BLaER1 (cell line): Measurements from ENCODE around the gene PAGE2B.
A peak's percentile ranks its signal among the peaks of the same experiment; 100 is the strongest.
"Not testable (repeated sequence)": the region's sequence is repeated elsewhere in the genome, so short reads cannot be mapped to it uniquely, and the experiment has no call there.

ENCODE experiments used
- H3K27ac ChIP-seq: shearing (Covaris generic); formaldehyde crosslinking; 2 replicates; pipeline ENCODE4 v1.8.1; 2022
- H3K27me3 ChIP-seq: shearing (Covaris generic); formaldehyde crosslinking; 2 replicates; pipeline ENCODE4 v1.8.1; 2022
- H3K36me3 ChIP-seq: shearing (Covaris generic); formaldehyde crosslinking; 2 replicates; pipeline ENCODE4 v1.8.1; 2022
- H3K4me1 ChIP-seq: shearing (Covaris generic); formaldehyde crosslinking; 2 replicates; pipeline ENCODE4 v1.8.1; 2022
- H3K4me2 ChIP-seq: shearing (Covaris generic); formaldehyde crosslinking; 2 replicates; pipeline ENCODE4 v1.8.1; 2022
- H3K4me3 ChIP-seq: shearing (Covaris generic); formaldehyde crosslinking; 2 replicates; pipeline ENCODE4 v1.8.1; 2022
- H3K9ac ChIP-seq: shearing (Covaris generic); formaldehyde crosslinking; 2 replicates; pipeline ENCODE4 v1.8.1; 2022
- H3K9me3 ChIP-seq: shearing (Covaris generic); formaldehyde crosslinking; 2 replicates; pipeline ENCODE4 v1.8.1; 2022
- H4K20me1 ChIP-seq: shearing (Covaris generic); formaldehyde crosslinking; 2 replicates; pipeline ENCODE4 v1.8.1; 2022
- Cebpa-rat ChIP-seq: shearing (Covaris generic); IDR thresholded peaks from 2 replicates; pipeline ENCODE4 v1.8.1; 2022

The PAGE2B gene

GRCh38 chrX:55041514-55041913 lies 33.3 kb upstream of the PAGE2B start:
- no peaks in the 10 kb centered on the region for H4K20me1 ChIP-seq
- 0 out of 2 replicates have a peak, but pooled peaks cover 6% of the 10 kb centered on the region for H3K27me3 ChIP-seq
- H3K4me3 ChIP-seq: no peak overlapping the region
- H3K9ac ChIP-seq: no peak overlapping the region
- H3K4me2 ChIP-seq: no peak overlapping the region
- no peaks in the 10 kb centered on the region for H3K36me3 ChIP-seq
- no peaks in the 10 kb centered on the region for H3K4me1 ChIP-seq
- H3K27ac ChIP-seq: no peak overlapping the region
- H3K9me3 ChIP-seq: peaks cover 6% of the 10 kb centered on the region; the same call in 1 of the 2 replicates
- TF ChIP-seq Cebpa-rat: no peak

- H3K4me2 ChIP-seq, H3K4me1 ChIP-seq, H3K27ac ChIP-seq, H3K36me3 ChIP-seq, H3K27me3 ChIP-seq, H3K9ac ChIP-seq, H3K4me3 ChIP-seq, H4K20me1 ChIP-seq: not testable (repeated sequence)
- H3K9me3 ChIP-seq: peaks cover 20% of the 10 kb centered on the region
These were observed 24.2 kb upstream of the PAGE2B start for GRCh38 chrX:55050599-55050998.

GRCh38 chrX:55056820-55057674 lies 17.8 kb upstream of the PAGE2B start:
- Histone ChIP-seq H3K27ac (no peak overlapping the region), H3K4me2 (0 out of 2 replicates have a peak overlapping the region, but pooled peaks have one; percentile 4), H3K9me3 (peaks cover 7% of the 10 kb centered on the region), H3K9ac (no peak overlapping the region), H3K27me3 (peaks cover 40% of the 10 kb centered on the region), H3K4me1 (peaks cover 11% of the 10 kb centered on the region), H3K4me3 (no peak overlapping the region), H3K36me3 (no peaks in the 10 kb centered on the region), H4K20me1 (no peaks in the 10 kb centered on the region)
- no peak for TF ChIP-seq Cebpa-rat

- Histone ChIP-seq H3K4me3 (no peak overlapping the region), H3K4me2 (0 out of 2 replicates have a peak overlapping the region, but pooled peaks have one; percentile 4)
- TF ChIP-seq Cebpa-rat: no peak
These were observed 17.1 kb upstream of the PAGE2B start for GRCh38 chrX:55057675-55058249.

GRCh38 chrX:55067180-55067579 lies 7.7 kb upstream of the PAGE2B start:
- peaks cover 35% of the 10 kb centered on the region for H3K27me3 ChIP-seq
- H3K4me3 ChIP-seq, H3K4me1 ChIP-seq, H3K9ac ChIP-seq, H3K9me3 ChIP-seq, H3K36me3 ChIP-seq, H3K4me2 ChIP-seq, H3K27ac ChIP-seq, H4K20me1 ChIP-seq: not testable (repeated sequence)

More at GRCh38 chrX:55057675-55058249, 17.1 kb upstream of the PAGE2B start:
- H3K27ac ChIP-seq: no peak overlapping the region
- H3K36me3 ChIP-seq: no peaks in the 10 kb centered on the region
- H4K20me1 ChIP-seq: no peaks in the 10 kb centered on the region
- no peak overlapping the region for H3K9ac ChIP-seq
- peaks cover 11% of the 10 kb centered on the region for H3K4me1 ChIP-seq
- peaks cover 48% of the 10 kb centered on the region for H3K27me3 ChIP-seq
- peaks cover under 1% of the 10 kb centered on the region for H3K9me3 ChIP-seq

GRCh38 chrX:55072286-55072685 lies 2.5 kb upstream of the PAGE2B start:
- no peaks in the 10 kb centered on the region for H3K4me1 ChIP-seq
- no peaks in the 10 kb centered on the region for H3K36me3 ChIP-seq
- H3K27me3 ChIP-seq: peaks cover 45% of the 10 kb centered on the region
- no peak overlapping the region for H3K4me2 ChIP-seq
- H4K20me1 ChIP-seq: no peaks in the 10 kb centered on the region
- H3K4me3 ChIP-seq: no peak overlapping the region
- peaks cover 10% of the 10 kb centered on the region for H3K9me3 ChIP-seq
- no peak for TF ChIP-seq Cebpa-rat
- no peak overlapping the region for H3K27ac ChIP-seq
- H3K9ac ChIP-seq: no peak overlapping the region

GRCh38 chrX:55088795-55089489 lies 14.1 kb downstream of the PAGE2B start, which contains the start of gene PAGE2:
Gene PAGE2 (plus strand): TSS chrX:55089018. CDS start chrX:55090021, 1,003 bp downstream.
- no peak for TF ChIP-seq Cebpa-rat
- Histone ChIP-seq H4K20me1 (no peaks in the 10 kb centered on the region), H3K4me2 (no peak within 1 kb of the TSS), H3K9me3 (peaks cover 21% of the 10 kb centered on the region), H3K9ac (no peak within 1 kb of the TSS), H3K36me3 (no peaks in the 10 kb centered on the region), H3K4me1 (no peaks in the 10 kb centered on the region), H3K27me3 (peaks cover 18% of the 10 kb centered on the region), H3K27ac (no peak within 1 kb of the TSS), H3K4me3 (no peak within 1 kb of the TSS)

- TF ChIP-seq Cebpa-rat: no peak
- Histone ChIP-seq H3K27me3 (peaks cover 79% of the 10 kb centered on the region), H3K4me3 (no peak overlapping the region), H4K20me1 (no peaks in the 10 kb centered on the region), H3K4me2 (no peak overlapping the region), H3K9ac (no peak overlapping the region), H3K4me1 (no peaks in the 10 kb centered on the region), H3K9me3 (no peaks in the 10 kb centered on the region), H3K27ac (no peak overlapping the region), H3K36me3 (no peaks in the 10 kb centered on the region)
These were observed 23.9 kb downstream of the PAGE2B start for GRCh38 chrX:55098691-55099090.

GRCh38 chrX:55099162-55099561 lies 24.3 kb downstream of the PAGE2B start:
- Histone ChIP-seq H3K4me2 (no peak overlapping the region), H4K20me1 (no peaks in the 10 kb centered on the region), H3K4me3 (no peak overlapping the region), H3K36me3 (no peaks in the 10 kb centered on the region), H3K4me1 (no peaks in the 10 kb centered on the region), H3K9me3 (no peaks in the 10 kb centered on the region), H3K9ac (no peak overlapping the region), H3K27me3 (peaks cover 75% of the 10 kb centered on the region), H3K27ac (no peak overlapping the region)
- no peak for TF ChIP-seq Cebpa-rat

GRCh38 chrX:55102754-55103153 lies 27.9 kb downstream of the PAGE2B start:
- H3K27me3 ChIP-seq: peaks cover 41% of the 10 kb centered on the region
- no peak overlapping the region for H3K4me3 ChIP-seq
- no peak overlapping the region for H3K4me2 ChIP-seq
- H3K9ac ChIP-seq: no peak overlapping the region
- no peaks in the 10 kb centered on the region for H3K4me1 ChIP-seq
- H4K20me1 ChIP-seq: no peaks in the 10 kb centered on the region
- no peak overlapping the region for H3K27ac ChIP-seq
- H3K36me3 ChIP-seq: no peaks in the 10 kb centered on the region
- no peak for TF ChIP-seq Cebpa-rat
- no peaks in the 10 kb centered on the region for H3K9me3 ChIP-seq
